Cerebellar nuclear complex (tissue), 1 donor: ENCODE measurements around the gene DPYD.

Experiments
- DNase-seq, 2 experiments: peaks; one replicate each; lab custom pipeline; 2025; lab: John Stamatoyannopoulos, UW

DPYD gene

DNA sequence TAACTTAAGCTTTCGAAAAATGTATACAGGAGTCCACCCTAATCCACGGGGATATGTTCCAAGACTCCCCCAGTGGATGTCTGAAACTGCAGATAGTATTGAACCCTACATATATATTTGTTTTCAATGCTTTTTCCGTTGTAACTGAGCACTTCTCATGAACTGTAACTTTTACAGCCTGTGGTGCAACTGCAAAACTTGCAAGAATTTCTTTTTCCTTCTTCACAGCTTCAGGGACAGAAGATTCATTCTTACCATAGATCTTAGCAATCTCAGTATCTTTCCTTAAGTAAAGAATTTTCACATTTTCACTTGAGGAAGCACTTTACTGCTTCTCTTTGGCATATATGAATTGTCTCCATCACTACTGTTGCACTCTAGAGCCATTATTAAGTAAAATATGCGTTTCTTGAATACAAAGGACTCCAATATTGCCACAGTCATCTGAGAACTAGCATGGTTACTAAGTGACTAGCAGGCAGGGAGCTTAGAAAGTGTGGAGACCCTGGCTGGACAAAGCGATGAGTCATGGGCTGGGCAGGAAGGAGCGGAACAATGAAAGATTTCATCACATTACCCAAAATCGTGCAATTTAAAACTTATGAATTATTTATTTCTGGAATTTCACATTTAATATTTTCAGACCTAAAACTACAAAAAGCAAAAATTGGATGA lies 14.1 kb downstream of the DPYD start:
- DNase-seq: no peak

DNA sequence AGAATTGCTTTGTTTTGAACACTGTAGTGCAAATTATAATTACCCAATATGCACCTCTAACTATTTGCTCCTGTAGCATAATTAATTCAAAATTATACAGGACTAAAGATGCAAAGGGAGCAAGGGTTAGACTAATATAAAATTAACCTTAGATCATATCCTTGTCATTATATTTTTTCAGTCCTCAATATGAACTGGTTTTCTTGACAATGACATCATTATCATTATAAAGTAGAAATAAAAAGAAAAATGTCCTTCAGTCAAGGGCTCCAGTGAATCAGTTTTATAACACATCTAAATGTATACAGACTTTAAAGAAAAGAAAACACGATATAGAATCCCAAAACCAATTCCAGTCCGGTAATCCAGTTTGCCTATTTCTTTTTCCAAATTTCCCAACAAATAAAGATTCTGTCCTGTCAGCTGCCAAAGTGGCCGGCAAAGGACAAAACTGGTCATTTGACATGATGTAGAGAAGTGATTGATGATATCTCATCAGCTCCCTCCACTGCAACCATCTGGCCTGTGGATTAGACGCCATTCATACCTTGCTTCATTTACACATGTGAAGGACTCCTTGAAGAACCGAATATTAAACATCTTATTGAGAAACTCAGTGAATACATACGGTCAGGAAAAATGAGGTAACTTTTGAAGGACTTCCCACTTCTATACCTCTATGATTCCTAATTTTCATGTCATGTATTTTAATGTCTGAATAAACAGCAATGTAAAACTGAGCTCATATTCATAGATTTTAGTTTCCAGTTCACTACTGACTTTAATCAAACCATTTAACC lies 15.5 kb downstream of the DPYD start:
- no peak for DNase-seq

DNA sequence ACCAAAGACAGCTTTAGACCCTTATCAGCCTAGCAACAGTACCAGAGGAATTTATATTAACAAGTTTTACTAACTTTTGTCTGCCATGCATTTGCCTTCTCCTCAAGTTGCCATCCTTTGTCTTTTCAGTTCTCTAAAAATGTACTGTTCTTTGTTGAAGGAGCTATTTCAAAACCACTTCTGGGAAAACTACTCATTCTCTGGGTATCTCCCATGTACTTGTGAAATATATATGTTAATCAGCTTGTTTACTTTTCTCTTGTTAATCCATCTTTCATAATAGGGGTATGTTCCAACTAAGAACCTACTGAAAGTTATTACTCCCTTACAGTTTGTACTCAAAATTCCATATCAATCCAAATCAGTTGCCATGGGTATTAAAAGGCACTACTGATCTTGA lies 16.3 kb downstream of the DPYD start:
- DNase-seq: no peak

DNA sequence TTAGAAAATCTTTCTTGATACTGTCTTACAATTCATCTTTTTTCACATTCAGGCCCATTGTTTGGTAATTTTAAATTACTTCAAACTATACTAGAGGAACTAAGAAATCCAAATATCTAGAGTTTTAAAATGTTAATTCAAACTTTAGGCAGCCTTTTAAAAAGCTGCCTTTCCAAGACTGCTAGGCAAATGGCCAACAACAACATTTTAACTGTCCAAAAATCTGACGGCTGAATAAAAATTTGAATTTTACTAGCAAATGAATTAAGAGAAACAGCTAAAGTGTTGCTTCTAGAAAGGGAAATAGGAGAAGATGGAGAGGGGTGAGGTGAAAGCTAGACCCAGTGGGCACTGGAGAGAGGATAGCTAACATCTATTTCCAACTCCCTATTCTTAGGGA lies 17.2 kb downstream of the DPYD start:
- DNase-seq: no peak

DNA sequence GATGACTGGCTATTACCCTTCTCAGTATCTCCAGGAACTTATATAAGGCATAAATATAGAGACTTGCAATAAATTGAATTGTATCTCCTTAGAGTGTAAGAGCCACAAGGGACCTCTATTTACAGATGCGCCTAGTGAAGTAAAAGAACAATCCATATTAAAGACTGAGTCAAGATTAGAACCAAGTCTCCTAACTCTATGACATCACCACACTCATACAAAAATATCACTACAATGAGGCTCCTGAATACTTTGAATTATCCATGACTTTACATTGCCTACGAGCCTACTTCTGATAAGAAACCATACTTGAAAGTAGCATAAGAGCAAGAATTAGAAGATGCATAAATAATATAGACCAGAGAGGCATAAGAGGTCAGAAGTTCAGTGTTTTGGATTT lies 18.8 kb downstream of the DPYD start:
- no peak for DNase-seq

DNA sequence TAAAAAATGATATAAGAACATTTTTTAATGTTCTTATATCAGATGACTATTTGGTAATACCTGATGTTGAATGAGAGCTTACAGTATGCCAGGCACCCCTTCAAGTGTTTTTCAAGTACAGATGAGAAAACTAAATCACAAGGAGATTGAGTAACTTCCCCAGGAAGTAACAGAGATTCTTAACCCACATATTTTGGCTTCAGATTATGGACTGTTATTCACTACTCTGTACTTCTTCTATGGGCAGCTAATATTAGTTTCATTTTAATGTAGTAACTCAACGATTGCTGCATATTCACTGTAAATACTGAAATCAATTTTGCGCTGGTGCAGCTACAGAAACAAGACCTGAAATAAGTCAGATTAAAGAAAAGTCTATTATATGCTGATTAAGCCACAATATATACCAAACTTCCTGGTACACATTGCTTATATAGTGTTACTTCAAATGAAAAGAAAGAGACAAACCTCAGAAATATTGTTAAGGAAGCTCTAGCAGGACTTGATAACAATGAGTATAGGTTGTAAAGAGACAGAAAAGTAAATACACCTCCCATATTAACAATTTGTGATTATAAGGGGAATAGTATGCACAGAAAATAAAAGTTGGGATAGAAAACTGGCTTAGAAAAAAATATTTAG lies 19.7 kb downstream of the DPYD start:
- no peak for DNase-seq

DNA sequence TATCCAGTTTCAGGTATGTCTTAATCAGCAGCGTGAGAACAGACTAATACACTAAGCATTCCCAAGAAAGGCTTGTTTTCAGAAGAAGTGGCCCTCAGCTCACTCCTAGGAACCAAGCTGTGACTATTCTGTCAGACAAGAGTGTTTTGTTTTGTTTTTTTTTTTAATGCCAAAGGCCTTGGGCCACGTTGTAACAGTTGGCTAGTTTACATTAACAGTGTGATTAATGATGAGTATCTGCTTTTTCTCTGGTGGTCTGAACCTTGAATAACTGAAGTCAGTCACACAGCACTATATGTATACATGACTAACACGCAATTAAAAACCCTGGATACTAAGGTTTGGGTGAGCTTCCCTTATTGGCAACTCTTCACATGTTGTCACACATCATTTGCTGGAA lies 21.9 kb downstream of the DPYD start:
- no peak for DNase-seq

DNA sequence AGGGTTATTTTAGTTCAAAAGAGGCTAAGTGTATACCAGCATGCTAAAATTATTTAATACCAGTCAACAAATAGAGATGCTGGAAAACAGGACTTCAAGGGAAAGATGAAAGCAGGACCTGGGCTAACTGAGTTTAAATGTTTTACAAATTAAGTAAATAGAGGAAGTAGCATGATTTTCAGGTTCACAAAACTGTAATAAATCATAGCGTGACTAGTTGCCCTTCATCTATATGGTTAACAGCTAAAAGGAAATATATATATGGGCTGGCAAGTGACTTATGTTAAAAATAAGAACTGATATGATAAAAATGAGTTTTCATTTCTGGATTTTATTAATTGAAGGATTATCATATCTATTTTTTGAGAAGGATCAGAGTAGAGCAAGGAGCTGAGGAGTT lies 25.6 kb downstream of the DPYD start:
- DNase-seq: no peak

DNA sequence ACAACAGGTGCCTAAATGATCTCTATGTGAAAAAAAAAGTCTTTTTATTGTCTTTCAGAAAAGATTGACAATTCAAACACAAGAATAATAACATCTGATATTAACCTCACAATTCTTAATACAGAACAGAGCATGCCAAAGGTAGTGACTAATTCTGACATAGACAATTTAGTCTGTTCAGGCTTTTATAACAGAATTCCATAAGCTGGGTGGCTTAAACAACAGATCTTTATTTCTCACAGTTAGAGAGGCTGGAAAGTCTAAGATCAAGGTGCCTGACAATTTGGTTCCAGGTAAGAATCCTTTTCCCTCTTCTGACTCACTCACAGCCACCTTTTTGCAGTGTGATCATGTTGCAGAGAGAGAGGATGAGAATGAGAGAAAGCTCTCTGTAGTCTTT lies 27.0 kb downstream of the DPYD start:
- no peak for DNase-seq

DNA sequence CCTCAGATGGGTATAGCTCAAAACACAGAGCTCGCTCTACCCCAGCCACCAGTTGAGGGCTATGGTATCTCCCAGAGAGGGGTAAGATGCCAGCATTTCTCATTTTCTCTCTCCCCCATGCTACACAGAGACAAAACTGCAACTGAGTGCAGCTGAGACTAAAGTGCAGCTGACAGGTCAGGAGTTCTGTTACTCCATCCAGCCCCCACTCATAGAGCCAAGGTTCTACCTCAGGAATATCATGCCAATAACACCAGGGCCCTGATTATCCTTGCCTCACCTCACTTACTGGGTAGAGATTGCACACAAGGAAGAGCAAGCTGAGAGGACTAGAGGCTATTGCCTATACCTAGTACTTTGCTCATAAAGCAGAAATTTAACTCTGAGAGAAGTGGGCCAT lies 34.6 kb downstream of the DPYD start:
- DNase-seq: no peak

DNA sequence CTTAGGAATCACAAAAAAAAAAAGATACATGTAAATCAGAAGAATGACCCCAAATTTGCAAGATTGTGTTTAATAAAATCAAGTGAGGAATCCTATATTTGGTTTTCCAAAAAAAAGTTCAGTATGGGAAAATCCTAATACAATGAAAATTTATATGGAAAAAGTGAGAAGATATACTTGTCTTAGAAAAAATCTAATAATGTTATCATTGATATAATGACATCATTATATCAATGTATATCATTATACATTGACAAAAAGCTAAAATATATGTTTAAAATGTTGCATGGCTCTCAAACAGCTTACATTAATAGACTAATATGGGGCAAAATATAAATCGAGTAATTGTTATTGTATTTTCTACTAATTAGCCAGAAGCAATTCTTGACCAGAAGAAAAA lies 37.0 kb downstream of the DPYD start:
- DNase-seq: no peak

DNA sequence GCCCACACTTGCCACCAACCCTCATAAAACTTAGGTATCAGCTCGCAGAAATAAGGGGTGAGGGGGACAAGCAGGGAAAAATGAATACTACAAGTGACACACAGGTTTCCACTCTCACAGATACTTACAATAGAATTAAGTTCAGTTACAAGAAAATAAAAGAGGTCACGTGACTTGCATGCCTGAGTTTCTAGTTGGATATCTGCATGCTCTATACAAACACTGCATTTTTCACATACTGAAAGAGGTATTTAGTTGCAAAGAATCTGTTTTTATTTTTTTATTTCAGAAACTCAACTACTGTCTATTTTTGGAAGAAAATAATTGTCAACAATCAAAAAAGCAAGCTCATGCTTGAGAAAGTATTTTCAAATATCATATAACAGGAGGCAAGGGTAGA lies 43.5 kb downstream of the DPYD start:
- no peak for DNase-seq

DNA sequence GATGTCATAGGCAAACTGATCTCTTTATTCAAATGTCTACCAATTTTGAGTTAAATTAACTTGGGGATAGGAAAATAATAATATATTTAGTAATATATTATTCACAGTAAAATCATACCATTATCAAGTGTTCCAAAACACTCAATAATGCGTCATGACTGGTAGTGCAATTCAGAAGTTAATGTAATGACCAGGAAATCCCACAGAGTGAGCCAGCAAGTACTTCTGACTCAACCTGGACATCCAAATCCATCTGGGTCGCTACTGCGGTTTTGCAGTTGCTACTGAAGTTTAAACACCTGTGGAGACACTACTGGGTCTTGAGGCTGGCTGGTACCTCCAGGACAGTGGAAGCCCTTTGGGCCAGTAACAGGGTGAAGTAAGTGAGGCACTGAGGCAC lies 44.8 kb downstream of the DPYD start:
- DNase-seq: no peak

DNA sequence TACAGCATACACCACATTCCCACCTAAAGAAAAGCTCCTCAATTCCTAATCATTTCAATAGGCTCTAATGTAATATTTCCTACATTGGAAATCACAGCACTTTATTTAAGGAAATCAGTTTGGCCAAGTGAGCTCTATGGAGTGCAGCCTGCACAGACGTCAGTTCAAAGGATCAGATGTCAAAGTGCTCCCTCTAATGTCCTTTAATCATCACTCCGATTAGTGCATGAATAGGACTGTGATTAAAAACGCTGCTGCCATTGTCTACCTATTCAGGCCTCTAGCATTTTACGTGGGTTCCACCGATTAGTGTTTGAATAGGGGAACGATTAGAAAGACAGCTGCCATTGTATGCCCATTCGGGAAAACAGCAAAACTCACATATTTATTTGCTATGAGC lies 50.2 kb downstream of the DPYD start:
- DNase-seq: no peak

DNA sequence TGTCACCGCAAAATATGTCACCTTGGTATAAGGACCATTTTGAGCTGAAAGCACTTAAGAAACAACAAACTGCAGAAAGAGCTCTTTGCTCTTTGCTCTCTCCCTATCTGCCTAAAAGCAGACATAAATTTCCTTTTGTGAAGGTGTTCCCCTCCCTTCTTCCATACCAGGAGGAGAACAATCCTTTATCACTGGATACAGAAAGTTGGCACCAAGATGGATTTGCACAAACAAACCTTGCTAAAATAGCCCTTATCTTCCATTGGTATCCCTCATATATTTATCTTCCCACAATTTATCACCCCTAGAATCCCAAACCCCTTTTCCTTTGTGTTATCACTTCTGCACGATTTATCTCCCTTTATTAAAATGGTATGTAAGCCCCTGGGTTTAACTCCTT lies 51.4 kb downstream of the DPYD start:
- DNase-seq: no peak

DNA sequence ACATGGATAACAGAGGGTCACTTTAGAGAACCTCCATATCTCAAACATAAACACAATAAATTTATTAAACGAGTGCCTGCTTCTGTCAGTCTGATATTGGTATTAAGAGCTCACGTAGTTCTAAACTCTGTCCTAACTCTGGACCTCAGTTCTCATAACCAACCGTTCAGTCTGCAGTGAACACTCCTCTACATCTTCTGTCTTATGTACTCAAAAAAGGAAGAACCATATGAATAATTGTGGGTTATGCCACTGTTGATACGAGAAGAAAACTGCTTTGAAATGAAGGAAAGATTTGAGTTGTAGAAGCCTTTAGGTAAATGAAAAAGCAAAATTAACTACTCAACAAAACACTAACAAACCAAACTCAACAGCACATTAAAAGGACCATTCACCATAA lies 53.7 kb downstream of the DPYD start:
- no peak for DNase-seq

DNA sequence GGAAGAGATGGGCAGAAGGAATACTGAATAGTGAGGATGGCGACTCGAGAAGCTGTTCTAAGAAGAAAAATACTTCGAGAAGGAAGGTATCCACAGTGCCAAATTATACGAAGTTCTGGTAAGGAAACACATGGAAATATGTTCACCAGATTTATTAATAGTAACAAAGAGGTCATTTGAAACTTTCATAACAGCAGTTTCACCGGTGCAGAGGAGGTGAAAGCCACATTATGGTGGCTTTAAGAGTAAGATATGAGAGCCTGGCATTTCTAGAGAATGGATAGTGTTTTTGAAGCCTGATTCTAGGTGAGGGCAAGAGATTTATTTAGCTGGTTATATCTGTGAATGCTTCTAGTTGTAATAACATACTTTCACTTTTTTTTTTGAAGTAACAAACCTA lies 56.2 kb downstream of the DPYD start:
- no peak for DNase-seq

DNA sequence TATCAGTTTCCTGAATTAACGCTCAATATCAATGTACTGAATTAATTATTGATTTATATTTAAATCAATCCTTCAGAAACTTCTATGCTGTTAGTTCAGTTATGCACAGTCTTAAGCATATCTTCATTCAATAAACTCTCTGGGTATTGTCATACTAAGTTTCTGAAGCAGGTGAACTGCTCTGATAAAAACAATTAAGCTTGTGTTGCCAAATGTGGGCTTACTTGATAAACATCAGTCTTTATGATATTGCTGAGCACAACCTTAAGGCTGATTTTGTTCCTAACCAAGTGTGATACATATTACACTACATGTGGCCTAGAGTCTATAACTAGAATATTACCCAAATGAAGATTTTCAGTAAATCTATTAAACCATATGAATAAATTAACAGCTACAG lies 67.6 kb downstream of the DPYD start:
- DNase-seq: no peak

DNA sequence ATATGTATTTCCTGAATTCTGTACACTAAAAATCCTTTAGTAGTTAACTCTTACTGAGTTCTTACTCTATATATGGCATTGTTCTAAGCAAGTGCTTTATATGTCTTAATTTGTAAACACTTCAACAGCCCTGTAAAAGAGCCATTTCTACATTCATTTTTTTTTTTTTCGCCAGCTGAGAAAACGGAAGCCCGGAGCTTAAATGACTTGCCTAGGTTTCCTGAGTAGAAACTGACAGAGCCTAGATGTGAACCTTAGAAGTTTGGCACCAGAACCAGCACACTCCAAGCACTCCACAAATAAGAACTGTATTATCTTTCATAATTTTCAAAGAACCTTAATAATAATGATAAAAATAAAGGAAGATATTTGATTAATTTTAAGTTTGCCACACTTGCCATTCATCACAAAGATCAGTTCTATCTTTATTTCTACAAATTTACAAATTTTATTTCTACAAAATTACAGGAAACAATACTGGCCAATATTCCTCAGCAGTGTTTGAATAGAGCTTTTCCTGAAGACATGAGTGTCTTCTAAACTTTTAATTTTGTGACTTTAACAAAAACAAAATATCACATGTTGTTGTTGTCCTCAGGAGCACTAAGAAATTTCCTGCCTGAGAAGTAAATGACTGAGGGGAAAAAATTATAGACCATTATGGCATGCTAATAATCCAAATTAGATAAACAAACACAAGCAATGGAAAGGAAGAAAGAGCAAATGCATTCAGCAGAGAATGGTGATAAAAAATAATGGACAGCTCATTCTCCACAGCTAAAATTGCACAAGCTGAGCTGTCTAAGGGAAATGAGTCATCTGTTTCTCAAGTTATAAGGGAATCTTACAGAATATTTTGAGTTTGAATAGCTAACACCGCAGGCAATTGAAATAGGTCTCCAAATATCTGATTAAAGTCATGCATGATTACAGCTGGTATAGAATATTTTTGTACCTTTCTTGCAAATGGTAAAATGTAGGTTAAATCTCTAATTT lies 71.2 kb downstream of the DPYD start:
- DNase-seq: no peak

DNA sequence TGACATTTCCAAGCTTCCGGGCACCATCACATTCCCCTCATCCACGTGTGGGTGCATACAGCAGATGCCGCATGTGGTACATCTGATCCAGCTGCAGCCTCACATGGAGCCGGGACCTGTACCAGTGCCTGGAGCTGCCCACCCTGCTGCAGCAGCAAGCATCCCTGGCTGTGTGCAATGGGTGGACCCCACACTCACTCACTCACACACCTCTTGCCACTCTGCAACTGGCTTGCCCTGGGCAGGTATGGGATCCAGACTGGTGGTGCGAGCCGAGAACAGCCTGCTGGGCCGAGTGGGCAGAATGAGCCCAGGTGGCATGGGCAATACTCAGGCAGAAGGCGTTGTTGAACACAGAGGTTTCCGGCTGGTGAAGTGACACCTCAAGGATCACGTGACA lies 75.0 kb downstream of the DPYD start:
- no peak for DNase-seq

DNA sequence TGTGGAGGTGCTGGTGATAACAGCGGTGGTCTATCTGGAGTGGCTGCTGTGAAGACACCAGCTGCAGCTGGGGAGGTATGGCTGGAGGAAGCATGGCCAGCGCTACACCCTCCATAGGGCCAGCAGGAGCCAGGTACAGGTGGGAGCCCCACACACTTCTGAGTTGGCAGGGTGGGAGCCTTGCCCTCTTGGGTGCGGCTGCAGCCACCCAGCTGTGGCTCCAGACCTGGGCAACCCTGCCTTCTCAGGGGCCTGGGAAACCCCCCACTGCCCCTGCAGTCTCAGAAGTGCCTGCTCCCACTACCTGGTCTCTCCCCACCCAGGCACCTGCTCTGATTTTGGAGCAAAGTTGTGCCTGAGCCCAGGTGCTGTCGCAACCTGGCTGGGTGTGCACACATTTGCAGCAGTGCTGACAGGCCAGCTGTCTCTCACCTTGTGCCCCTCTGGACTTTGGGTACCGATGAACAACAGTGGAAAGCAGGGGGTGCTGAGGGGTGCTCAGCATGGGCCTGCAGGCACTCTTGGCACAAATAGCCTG lies 76.2 kb downstream of the DPYD start:
- DNase-seq: no peak

DNA sequence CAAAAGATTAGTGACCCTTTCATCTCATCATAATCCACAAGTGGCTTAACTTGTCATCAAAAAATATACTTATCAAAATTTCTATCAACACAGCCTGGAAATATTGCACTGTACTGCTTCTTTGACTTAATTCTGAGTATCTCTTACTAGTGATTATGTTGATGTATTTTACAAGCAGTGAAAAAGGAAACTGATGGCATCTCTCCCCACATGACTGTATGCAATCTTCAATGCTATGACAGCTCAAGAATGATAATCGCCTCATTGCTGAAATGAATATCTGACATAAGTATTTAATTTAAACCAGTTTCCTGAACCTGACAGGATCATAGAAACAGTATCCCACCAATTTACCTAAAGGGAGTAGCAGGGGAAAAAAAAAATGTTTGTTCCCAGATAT lies 79.5 kb downstream of the DPYD start:
- no peak for DNase-seq
